HG03097 (cell line): ENCODE results near the gene ITPRID1.

Source experiments
- ATAC-seq: cut with Tn5 transposase; IDR thresholded peaks from one replicate; pipeline ENCODE4 v1.9.1; 2021; ENCODE audit not compliant: unreplicated experiment, low FRiP score

The ITPRID1 gene

GRCh38 chr7:31690935-31691334, 177.0 kb downstream of the ITPRID1 start:
- no peak for ATAC-seq

DNA sequence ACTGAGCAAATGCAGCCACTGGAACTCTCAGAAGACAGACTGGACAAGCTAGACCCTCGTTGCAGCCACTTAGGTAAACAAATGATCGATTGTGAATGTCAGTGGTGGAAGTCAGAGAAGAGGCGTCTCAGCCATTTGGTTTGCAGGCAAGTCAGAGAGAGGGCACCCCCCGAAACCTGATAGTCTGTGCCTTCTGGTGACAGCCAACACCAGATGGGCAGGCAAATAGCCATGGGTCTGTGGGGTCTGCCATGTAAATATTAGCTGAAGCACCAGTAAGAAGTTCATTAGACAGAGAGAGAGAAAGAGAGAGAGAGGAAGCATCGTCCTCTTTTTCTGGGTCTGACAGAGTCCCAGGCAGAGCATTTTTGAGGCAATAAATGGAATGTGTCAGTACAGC, 178.6 kb downstream of the ITPRID1 start:
- ATAC-seq: no peak

GRCh38 chr7:31692871-31693270, 179.0 kb downstream of the ITPRID1 start:
- no peak for ATAC-seq

GRCh38 chr7:31695859-31696614, 182.1 kb downstream of the ITPRID1 start:
- ATAC-seq: no peak

GRCh38 chr7:31699050-31699449, 185.2 kb downstream of the ITPRID1 start:
- ATAC-seq: no peak

- no peak for ATAC-seq
These were observed 188.5 kb downstream of the ITPRID1 start for GRCh38 chr7:31702354-31702753.

- ATAC-seq: no peak
These were observed 191.5 kb downstream of the ITPRID1 start for GRCh38 chr7:31705377-31705776.

DNA sequence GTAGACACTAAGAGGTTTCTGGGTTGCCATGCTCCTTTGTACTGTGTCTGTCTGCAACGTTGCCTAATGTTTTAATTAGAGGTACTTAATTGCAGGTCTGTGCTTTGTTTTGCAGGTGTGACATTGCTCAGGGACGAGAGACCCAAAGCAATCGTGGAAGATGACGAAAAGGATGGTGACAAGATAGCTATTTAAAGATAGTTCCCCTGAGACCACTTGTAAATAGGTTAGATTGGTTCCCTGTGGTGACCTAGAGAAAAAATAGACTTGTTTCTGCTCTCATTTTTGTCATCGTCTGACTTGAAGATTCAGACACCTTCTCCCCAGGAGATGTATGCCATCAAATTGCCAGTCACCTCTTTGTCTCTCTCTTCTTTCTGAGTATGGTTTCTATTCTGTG, 193.2 kb downstream of the ITPRID1 start:
- ATAC-seq: no peak
